Measurements from ENCODE around the gene CELSR2. TPM values are rescaled to one million over a fixed set of nuclear protein-coding genes. Genes with fewer than 3 reads are reported as not detected.

The CELSR2 gene
- total RNA-seq, 1 donor = 1.4 TPM

DNA sequence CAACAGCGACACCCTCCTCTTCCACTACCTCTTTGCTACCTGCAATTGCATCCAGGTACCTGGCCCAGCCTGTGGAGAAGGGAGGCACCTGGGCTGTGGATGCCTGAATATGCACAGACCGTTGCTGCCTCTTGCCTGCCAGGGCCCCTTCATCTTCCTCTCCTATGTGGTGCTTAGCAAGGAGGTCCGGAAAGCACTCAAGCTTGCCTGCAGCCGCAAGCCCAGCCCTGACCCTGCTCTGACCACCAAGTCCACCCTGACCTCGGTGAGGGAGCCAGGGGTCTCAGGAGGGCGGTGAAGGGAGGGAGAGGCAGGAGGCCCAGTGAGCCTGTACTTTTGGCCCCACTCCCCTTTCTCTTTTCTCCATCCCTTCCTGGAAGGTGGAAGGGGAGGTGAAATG is 22.1 kb downstream of the CELSR2 start:
- Histone ChIP-seq H3K9me3 (ENCODE audit: low read depth, low read length) (no peaks in the 10 kb centered on the region), H3K4me3 (ENCODE audit: low read length) (no peak overlapping the region), H3K4me1 (ENCODE audit: insufficient read depth, low read length) (peaks cover 5% of the 10 kb centered on the region), H3K27me3 (ENCODE audit: insufficient read depth, low read length) (no peaks in the 10 kb centered on the region)

DNA sequence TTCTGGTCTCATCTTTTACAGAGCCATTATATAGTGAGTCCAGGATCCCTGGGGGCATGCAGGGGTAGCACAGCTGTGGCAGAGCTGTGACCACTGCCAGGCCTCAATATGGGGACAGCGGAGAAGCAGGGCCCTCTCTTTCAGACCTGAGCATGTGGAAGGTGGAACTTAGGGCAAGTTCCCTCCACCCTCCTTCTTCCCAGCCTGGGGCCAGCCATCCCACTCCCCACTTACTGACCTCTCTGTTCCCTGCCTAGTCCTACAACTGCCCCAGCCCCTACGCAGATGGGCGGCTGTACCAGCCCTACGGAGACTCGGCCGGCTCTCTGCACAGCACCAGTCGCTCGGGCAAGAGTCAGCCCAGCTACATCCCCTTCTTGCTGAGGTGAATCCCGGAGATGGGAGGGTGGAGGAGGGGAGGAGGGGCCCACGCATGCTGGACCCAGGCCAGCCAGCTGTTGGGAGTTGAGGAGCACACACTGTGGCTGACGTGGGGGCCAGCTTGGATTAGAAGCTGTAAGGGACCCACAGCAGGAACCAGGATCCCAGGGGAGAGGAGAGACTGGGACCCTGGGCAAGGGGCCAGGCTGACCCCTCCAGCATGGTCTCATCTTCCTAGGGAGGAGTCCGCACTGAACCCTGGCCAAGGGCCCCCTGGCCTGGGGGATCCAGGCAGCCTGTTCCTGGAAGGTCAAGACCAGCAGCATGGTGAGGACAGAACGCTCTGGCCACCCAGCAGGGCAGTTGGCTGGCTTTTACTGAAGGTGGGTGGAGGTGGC is 22.9 kb downstream of the CELSR2 start:
- Histone ChIP-seq H3K4me3 (ENCODE audit: low read length) (no peak overlapping the region), H3K4me1 (ENCODE audit: insufficient read depth, low read length) (peaks cover 5% of the 10 kb centered on the region), H3K27me3 (ENCODE audit: insufficient read depth, low read length) (no peaks in the 10 kb centered on the region), H3K9me3 (ENCODE audit: low read depth, low read length) (no peaks in the 10 kb centered on the region)

DNA sequence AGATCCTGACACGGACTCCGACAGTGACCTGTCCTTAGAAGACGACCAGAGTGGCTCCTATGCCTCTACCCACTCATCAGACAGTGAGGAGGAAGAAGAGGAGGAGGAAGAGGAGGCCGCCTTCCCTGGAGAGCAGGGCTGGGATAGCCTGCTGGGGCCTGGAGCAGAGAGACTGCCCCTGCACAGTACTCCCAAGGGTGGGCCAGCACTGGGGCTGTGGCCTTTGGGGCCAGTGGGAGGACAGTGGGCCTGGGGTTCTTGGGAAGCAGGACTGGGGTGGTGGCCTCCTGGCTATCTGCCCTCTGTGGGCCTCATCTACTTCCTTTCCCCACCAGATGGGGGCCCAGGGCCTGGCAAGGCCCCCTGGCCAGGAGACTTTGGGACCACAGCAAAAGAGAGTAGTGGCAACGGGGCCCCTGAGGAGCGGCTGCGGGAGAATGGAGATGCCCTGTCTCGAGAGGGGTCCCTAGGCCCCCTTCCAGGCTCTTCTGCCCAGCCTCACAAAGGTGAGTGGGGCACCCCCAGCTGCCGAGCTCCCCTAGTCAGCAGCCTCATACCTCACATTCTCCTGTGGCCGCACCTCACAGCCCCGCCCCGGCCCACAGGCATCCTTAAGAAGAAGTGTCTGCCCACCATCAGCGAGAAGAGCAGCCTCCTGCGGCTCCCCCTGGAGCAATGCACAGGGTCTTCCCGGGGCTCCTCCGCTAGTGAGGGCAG is 23.6 kb downstream of the CELSR2 start:
- Histone ChIP-seq H3K4me1 (ENCODE audit: insufficient read depth, low read length) (peaks cover 5% of the 10 kb centered on the region), H3K4me3 (ENCODE audit: low read length) (no peak overlapping the region), H3K27me3 (ENCODE audit: insufficient read depth, low read length) (no peaks in the 10 kb centered on the region), H3K9me3 (ENCODE audit: low read depth, low read length) (no peaks in the 10 kb centered on the region)

DNA sequence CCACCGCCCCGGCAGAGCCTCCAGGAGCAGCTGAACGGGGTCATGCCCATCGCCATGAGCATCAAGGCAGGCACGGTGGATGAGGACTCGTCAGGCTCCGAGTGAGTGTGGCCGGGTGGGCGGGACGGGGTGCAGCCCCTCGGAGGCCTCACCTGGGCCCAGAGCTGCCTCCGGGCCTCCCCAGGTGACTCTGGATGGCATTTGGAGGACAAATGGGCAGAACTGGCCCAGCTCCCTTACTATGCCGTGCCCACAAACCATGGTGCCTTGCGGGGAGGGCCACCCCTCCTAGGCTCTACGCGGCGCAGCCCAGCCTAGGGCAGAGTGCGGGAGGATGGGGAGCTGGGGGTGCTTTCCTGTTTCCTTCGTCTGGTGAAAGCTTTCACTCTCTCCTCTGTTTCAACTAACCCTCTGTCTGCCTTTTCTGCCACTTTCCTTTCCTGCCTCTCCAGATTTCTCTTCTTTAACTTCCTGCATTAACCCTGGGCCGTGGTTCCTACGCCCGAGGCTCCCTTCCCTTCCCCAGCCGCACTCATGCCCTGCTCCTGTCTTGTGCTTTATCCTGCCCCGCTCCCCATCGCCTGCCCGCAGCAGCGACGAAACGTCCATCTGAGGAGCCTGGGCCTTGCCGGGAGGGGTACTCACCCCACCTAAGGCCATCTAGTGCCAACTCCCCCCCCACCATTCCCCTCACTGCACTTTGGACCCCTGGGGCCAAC is 24.4 kb downstream of the CELSR2 start:
- peaks cover 5% of the 10 kb centered on the region for H3K4me1 ChIP-seq (ENCODE audit: insufficient read depth, low read length)
- no peak overlapping the region for H3K4me3 ChIP-seq (ENCODE audit: low read length)
- no peaks in the 10 kb centered on the region for H3K9me3 ChIP-seq (ENCODE audit: low read depth, low read length)
- no peaks in the 10 kb centered on the region for H3K27me3 ChIP-seq (ENCODE audit: insufficient read depth, low read length)

DNA sequence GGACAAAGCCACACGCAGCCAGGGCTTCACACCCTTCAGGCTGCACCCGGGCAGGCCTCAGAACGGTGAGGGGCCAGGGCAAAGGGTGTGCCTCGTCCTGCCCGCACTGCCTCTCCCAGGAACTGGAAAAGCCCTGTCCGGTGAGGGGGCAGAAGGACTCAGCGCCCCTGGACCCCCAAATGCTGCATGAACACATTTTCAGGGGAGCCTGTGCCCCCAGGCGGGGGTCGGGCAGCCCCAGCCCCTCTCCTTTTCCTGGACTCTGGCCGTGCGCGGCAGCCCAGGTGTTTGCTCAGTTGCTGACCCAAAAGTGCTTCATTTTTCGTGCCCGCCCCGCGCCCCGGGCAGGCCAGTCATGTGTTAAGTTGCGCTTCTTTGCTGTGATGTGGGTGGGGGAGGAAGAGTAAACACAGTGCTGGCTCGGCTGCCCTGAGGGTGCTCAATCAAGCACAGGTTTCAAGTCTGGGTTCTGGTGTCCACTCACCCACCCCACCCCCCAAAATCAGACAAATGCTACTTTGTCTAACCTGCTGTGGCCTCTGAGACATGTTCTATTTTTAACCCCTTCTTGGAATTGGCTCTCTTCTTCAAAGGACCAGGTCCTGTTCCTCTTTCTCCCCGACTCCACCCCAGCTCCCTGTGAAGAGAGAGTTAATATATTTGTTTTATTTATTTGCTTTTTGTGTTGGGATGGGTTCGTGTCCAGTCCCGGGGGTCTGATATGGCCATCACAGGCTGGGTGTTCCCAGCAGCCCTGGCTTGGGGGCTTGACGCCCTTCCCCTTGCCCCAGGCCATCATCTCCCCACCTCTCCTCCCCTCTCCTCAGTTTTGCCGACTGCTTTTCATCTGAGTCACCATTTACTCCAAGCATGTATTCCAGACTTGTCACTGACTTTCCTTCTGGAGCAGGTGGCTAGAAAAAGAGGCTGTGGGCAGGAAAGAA is 25.5 kb downstream of the CELSR2 start:
- Histone ChIP-seq H3K4me3 (ENCODE audit: low read length) (no peak overlapping the region), H3K9me3 (ENCODE audit: low read depth, low read length) (no peaks in the 10 kb centered on the region), H3K4me1 (ENCODE audit: insufficient read depth, low read length) (peaks cover 5% of the 10 kb centered on the region), H3K27me3 (ENCODE audit: insufficient read depth, low read length) (no peaks in the 10 kb centered on the region)

DNA sequence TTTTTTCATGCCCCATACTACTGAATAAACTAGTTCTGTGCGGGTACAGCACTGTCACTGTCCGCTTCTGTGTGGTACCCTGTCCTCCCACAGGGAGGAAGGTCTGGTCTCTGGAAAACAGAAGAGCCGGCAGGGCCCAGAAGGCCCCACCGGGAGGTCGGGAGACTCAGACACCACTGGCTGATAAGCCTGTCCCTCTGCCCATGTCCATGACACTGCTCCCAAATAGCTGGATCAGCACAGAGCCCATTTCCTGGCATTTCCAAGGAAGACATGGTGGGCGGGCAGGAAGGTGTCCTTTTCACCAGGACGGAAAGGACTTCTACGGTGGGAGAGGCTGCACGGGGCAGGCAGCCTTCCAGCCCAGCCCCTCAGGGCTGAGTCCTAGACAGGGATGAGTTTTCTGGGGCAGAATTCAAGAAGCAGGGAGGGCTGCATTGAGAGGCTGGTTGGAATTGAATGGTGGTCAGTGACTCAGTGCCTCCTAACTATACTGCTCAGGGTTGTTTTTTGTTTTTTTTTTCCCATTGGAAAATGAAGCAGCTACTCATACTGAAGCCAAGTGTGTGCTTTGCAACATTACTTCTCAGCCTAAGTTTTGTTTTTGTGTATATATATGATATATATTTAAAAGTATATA is 26.5 kb downstream of the CELSR2 start:
- Histone ChIP-seq H3K4me1 (ENCODE audit: insufficient read depth, low read length) (peaks cover 12% of the 10 kb centered on the region), H3K27me3 (ENCODE audit: insufficient read depth, low read length) (no peaks in the 10 kb centered on the region), H3K4me3 (ENCODE audit: low read length) (no peak overlapping the region), H3K9me3 (ENCODE audit: low read depth, low read length) (no peaks in the 10 kb centered on the region)

DNA sequence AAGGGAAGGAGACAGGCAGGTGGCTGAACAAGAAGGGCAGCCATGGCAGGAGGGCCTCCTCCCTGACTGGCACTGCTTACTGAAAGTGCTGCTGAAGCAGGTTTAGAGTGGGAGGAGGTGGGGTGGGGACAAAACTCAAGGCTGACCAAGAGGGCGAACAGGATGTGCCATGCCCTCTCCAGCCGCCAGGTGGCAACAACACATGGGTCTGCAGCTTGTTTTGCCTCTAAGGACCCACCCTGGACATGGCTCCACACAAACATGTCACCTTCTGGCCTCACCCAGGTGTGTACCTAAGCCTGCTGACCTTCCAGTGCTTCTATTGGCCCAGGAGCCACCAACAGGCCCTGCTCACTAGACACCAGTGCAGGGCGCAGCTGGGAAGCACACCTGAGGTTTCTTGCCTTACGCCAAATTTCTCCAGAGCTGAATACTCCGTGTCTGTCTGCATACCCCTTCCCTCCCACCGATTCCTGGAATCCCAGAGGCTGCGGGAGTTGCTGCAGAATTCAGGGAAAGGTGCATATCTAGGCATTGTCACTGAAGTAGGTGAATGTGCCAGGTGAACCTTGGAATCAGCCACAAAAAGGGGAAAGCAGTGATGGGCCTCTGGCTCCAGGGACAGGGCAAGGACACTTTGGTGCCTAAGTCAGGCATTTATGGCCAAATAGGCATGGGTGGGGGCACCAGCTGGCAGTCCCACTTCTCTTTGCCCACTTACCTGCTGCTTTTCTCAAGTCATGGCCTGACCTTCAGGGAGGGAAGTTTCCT is 28.3 kb downstream of the CELSR2 start:
- Histone ChIP-seq H3K4me1 (ENCODE audit: insufficient read depth, low read length) (peaks cover 29% of the 10 kb centered on the region), H3K27me3 (ENCODE audit: insufficient read depth, low read length) (no peaks in the 10 kb centered on the region), H3K9me3 (ENCODE audit: low read depth, low read length) (no peaks in the 10 kb centered on the region), H3K4me3 (ENCODE audit: low read length) (no peak overlapping the region)

DNA sequence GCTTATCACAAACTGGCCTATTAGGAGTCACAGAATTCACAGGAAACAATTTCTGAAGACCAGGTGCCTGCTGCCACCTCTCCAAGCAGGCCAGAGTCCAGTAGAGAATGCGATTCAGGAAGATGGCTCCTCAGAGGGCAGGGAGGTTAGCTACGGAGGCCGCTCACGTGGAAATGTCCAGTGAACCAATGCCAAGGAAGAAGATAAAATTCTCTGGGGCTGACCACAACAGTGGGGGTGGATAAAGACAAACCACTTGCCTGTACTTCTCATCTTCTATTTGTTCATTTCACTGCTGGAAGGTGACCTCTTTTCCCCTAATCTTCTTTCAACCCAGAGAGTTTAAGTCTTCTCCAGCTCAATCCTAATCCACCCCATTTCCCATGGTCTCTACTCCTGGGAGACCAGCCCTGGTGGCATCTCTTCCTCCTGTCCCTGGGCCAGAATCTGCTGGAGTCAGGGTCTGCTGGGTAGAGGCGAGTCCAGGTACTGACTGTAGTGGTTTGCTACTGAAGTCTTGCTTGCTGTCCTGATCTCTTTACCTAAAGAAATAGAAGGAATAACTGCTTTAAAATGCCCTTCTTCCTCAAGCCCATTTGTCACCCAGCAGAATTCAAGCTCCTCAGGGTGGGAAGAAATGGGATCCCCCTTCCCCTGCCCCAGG is 30.4 kb downstream of the CELSR2 start:
- peaks cover 41% of the 10 kb centered on the region for H3K4me1 ChIP-seq (ENCODE audit: insufficient read depth, low read length)
- H3K9me3 ChIP-seq (ENCODE audit: low read depth, low read length) = no peaks in the 10 kb centered on the region
- H3K4me3 ChIP-seq (ENCODE audit: low read length) = no peak overlapping the region
- no peaks in the 10 kb centered on the region for H3K27me3 ChIP-seq (ENCODE audit: insufficient read depth, low read length)

DNA sequence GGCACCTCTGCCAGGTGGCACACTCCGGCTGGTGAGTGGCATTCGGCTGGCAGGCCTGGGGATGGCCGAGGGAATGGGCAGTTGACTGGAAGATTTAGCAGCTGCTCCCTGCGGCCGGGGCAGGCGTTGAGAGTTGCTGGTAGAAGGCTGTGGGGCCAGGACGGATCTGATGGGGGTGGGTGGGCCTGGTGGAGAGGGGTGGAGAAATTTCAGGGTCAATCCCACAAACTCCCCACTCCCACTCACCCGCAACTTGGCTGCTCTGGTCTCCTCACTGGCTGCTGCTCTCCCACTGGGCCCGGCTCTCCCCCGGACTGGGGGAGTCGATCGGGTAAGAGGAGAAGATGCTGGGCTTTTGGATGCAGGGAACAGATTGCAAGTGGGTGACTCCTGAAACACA is 31.5 kb downstream of the CELSR2 start:
- no peak overlapping the region for H3K4me3 ChIP-seq (ENCODE audit: low read length)

DNA sequence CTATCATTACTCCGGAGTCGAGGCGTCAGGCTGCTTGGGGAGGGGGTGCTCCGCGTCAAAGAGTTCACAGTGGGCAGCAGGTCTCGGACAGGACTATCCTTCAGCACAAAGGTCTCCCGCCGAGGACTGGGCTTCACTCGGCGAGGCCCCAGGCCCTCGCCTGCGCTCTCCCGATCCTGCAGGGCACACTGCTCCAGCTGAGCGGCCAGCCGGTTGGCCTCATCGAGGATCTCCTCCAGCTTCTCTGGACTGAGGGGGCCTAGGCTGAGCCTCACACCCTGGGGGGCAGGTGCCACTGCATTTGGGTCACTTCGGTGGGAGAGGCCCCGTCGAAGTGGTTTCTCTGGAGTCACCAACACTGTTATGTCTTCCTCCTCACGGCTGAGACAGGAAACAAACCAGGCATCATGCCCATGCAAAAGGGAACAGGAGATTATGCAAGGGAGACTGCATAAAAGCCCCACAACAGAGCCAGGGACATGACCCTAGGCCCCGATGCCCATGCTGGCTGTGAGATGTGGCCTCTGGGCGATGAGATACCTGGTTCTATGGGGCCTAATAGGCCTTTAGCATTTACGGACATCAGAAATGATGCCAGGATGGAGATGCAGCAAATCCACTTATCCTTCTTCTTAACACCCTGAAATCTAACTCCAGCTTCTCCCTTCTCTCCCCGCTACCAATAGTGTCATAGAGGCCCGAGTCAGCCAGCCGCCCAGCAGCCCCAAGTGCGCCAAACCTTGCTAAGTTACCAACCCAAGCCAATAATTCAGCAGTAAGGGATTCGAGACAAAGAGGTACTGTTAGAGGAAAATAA is 32.5 kb downstream of the CELSR2 start:
- H3K4me1 ChIP-seq (ENCODE audit: insufficient read depth, low read length) = peaks cover 37% of the 10 kb centered on the region
- no peaks in the 10 kb centered on the region for H3K27me3 ChIP-seq (ENCODE audit: insufficient read depth, low read length)
- H3K4me3 ChIP-seq (ENCODE audit: low read length) = peak overlapping the region; percentile 72

More for the DNA sequence above, 31.5 kb downstream of the CELSR2 start:
- H3K4me1 ChIP-seq (ENCODE audit: insufficient read depth, low read length) = peaks cover 37% of the 10 kb centered on the region
- no peaks in the 10 kb centered on the region for H3K9me3 ChIP-seq (ENCODE audit: low read depth, low read length)
- H3K27me3 ChIP-seq (ENCODE audit: insufficient read depth, low read length) = no peaks in the 10 kb centered on the region

DNA sequence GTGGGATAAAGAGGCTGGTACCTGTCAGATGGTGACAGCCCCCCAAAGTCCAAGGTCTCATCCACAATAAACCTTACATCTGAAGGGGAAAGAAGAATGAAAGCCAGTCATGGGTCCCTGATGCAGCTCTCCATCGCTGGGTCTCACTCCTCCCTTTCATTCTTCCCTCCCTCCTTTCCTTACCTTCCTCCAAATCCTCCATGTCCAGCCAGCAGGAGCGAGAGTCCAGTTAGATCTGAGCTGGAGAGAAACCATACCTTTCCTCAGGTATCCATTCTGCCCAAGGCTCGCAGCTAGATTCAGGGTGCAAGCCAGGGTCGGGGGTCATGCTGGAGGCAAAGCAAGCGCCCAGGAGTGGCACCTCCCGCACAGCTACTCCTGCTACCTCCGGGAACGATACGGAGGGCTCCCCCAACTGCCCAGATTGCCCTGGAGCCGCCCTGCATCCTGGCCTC is 33.2 kb downstream of the CELSR2 start:
- H3K4me3 ChIP-seq (ENCODE audit: low read length) = peak overlapping the region; percentile 72

More for the DNA sequence above, 32.5 kb downstream of the CELSR2 start:
- no peaks in the 10 kb centered on the region for H3K9me3 ChIP-seq (ENCODE audit: low read depth, low read length)

DNA sequence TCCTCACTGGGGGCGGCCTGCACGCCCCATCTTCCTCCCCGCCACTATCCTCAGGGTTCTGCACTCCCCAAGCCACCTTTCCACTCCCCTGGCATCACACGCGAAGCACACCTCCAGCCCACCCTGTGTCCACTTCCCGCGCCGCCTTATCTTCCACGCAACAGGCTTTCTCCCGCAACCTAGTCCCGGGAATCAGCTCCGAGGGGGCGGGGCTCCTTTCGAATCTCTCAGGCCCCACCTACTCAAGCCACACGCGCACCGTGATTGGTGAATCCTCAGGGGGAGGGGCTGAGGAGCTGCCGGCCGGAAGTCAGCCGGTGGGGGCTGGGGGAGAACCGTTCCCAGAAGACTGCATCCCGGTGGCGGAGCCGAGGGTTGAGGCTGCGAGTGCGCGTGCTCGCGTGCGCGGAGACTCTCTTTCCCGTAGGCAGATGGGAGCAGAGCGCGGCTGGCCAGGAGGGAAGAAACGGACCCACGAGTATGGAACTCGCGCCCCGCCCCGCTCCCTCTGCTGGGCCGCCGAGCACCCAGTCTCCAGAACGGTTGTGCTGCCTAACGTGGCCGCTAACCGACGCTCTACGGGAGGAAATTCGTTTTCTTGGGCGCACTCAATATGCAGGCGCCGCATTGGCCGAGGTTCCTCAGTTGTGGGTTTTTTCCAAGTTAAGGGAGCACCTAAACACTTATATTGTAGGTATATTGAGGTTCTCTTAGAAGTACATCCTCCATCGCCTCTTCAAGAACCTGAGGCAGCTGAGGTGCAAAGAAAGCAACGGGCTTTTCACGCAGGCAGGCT is 33.8 kb downstream of the CELSR2 start, which contains the start of gene PSRC1:
PSRC1 (minus strand) TSS at position 194 of the 796 bp plus-strand sequence.
- Histone ChIP-seq H3K27me3 (ENCODE audit: insufficient read depth, low read length) (no peaks in the 10 kb centered on the region), H3K9me3 (ENCODE audit: low read depth, low read length) (no peaks in the 10 kb centered on the region), H3K4me1 (ENCODE audit: insufficient read depth, low read length) (peaks cover 37% of the 10 kb centered on the region), H3K4me3 (ENCODE audit: low read length) (peak within 1 kb of the TSS; percentile 72)

More for the DNA sequence above, 33.2 kb downstream of the CELSR2 start:
- Histone ChIP-seq H3K4me1 (ENCODE audit: insufficient read depth, low read length) (peaks cover 37% of the 10 kb centered on the region), H3K9me3 (ENCODE audit: low read depth, low read length) (no peaks in the 10 kb centered on the region), H3K27me3 (ENCODE audit: insufficient read depth, low read length) (no peaks in the 10 kb centered on the region)
